Hematopoietic multipotent progenitor cell treated with erythropoietin and hydrocortisone succinate and interleukin-3 and kit ligand, for 15 days (in vitro differentiated cells): ENCODE data around the gene OR1L1.

Experiments used
- DNase-seq: peaks from one replicate; pipeline ENCODE4 v3.0.0-alpha.2; 2015; ENCODE audit warnings: low spot score

Gene OR1L1, protein sequence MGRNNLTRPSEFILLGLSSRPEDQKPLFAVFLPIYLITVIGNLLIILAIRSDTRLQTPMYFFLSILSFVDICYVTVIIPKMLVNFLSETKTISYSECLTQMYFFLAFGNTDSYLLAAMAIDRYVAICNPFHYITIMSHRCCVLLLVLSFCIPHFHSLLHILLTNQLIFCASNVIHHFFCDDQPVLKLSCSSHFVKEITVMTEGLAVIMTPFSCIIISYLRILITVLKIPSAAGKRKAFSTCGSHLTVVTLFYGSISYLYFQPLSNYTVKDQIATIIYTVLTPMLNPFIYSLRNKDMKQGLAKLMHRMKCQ

DNA sequence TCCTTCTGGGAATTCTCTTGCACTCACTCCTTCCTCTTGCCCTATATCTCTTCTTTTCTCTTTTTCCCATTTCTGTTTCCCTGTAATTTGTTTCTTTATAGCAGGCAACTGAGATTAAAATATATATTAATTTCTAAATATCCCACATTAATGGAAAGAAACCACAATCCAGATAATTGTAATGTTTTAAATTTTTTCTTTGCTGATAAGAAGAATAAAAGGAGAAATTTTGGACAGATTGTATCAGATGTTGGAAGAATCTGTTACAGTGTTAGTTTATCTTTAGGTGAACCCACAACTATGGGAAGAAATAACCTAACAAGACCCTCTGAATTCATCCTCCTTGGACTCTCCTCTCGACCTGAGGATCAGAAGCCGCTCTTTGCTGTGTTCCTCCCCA lies at the start of gene OR1L1:
Gene OR1L1, plus strand, starts transcription at position 301 of the 400 bp plus-strand sequence. Its CDS starts 0 bp downstream, at position 301.
- DNase-seq, result no peak

DNA sequence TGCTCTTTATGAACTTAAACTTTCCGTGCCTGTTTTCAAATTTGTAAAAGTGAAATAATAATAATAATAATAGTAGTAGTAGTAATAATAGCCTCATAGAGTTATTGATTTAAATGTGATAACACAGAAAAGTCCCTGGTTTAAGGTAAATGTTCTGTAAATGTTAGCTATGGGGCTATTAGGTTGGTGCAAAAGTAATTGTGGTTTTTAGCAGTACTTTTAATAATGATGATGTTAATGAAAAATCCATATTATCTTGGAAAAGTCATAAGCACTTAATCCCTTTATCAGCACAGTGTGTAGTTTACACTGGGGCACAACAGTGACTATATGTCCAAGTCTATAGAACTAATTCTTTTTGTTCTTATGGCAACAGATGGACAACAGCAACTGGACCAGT lies 47.2 kb upstream of the OR1L1 start, which contains the start of gene OR1Q1:
Gene OR1Q1, plus strand, starts transcription at position 377 of the 400 bp plus-strand sequence. Its CDS starts 0 bp downstream, at position 377.
- no peak for DNase-seq

DNA sequence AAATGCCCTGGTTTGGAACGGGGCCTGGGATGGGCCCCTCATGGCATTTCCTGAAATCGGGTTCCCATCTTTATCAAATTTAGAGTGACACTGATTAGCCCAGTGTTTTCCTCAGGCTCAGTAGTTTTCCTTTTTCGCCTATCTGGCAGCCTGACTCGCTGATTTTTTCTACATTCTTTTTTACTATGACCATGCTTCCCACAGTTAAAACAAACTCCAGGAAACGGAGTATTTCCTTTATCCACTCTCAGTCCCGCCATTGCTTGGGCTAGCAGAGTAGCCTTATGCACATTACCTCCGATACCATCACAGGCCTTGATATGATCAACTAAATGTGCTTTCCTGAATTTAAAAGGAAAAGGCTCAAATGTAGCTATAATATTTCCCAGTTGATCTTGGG lies 41.5 kb upstream of the OR1L1 start:
- DNase-seq, result no peak

DNA sequence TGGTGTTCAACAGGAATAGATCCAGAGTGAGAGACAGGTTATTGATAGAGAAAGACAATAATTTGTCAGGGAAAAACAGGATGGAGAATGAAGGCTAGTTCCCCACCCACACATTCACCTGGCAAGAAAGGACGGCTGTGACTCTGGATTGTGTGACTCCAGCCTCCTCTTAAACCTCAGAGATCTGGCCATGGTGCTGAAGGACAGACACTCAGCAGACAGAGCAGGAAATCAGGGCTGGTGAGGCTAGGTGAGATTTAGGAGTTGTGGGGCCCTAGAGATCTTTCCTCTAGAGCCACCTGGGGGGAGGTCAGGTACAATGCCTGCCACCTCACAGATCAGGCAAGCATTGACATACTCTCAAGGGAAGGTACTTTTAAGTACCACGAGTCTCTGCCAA lies 19.3 kb upstream of the OR1L1 start:
- no peak for DNase-seq

DNA sequence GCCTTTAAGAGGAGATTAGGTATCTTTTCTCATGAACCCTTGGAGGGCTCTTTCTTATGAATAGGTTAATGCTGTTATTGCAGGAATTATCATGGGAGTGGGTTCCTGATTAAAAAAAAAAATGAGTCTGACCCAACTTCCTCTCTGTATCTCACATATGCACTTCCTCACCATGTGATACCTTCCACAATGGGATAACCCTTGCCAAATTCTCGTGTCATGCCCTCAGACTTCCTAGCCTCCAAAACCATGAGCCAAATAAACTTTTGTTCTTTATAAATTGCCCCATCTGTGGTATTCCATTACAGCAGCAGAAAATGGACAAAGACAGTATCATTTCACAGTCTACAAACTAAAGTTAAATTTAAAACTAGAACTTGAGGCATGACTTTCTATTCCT lies 5.1 kb upstream of the OR1L1 start:
- DNase-seq, result no peak

DNA sequence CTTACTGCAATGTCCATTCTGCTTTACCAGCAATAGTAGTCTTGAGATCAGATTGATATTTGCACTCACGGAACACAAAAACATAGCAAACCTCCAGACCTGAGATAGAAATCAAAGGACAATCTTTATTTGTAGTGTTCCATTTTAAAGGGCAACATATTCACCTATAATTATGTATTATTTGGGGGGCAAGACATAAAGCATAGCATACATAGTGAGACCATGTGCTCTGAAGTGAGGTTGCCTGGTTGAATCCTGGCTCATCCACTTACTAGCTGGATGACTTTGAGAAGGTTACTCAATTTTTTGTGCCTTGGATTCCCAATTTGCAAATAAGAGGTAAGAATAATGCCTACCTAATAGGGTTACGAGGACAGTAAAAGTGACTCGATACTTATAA lies 4.0 kb upstream of the OR1L1 start, which contains the start of gene OR1B1:
Gene OR1B1, minus strand, starts transcription at position 101 of the 400 bp plus-strand sequence.
- DNase-seq, result no peak

DNA sequence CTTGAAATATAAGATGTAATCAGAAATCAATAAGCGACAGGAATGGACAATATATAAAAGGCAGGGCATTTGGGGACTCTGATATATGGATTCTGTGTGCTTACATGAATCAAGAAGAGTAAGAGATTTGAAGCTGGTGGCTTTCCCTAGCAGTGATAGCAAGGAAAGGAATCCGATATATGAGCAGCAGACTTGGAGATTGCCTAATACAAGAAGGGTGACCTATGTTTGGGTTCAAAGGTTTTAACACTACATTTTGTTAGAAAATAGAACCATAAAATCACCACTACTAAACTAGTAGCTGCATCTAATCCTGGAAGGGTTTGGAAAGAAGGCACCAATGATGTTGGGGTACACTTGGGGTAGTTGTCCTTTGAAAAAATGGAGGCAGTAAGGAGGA lies 11.0 kb downstream of the OR1L1 start:
- DNase-seq, result no peak

DNA sequence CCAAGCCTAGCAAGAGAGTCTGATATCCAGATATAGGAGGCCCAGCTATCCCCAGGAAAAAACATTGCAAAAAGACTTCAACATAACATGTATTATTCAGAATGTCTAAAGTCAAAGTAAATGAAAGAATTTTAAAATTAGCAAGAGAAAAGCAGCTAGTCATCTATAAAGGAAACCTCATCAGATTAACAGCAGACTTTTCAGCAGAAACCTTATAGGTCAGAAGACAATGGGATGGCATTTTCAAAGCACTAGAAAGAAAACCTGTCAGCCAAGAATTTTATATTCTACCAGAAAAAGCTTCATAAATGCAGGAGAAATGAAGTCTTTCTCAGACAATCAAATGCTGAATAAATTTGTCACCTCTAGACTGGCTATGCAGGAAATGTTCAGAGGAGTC lies 23.3 kb downstream of the OR1L1 start:
- DNase-seq, result no peak

DNA sequence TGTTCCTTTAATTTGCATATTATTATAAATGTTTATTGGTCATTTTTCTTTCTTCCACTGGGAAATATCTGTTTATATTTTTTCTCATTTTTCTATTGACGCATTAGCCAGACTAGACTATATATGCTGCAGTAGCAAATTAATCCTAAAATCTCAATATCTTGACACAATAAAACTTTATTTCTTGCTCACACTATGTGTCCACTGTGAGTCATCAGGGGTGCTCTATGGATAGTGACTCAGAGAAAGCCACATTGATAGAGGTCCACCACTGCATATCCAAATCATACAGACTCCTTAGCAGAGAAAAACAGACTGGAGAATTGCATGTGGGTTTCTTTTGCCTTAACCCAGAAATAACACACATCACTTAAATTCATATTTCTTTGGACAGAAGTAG lies 34.2 kb downstream of the OR1L1 start:
- no peak for DNase-seq
